HCT116 (cell line): ENCODE results near the gene NTRK3.

Experiments used
- CTCF ChIP-seq, 3 experiments: fragments of 200-600 bp in 1 of 3; sonication (generic) in 1 of 3; IDR thresholded peaks in 2 of 3; conservative IDR thresholded peaks in 1 of 3; 2 replicates each; pipeline ENCODE4 v1.5.1; 2012 to 2017; ENCODE audit warnings: low read depth in 2 of 3, low read length in 2 of 3, antibody characterized with exemption in 1 of 3, borderline replicate concordance in 1 of 3, control low read depth in 1 of 3, mild to moderate bottlenecking in 1 of 3, mixed read lengths in 1 of 3, mixed run types in 1 of 3, moderate library complexity in 1 of 3; ENCODE audit not compliant: insufficient read depth in 1 of 3
- REST ChIP-seq: IDR thresholded peaks from 2 replicates; pipeline ENCODE4 v1.6.1; 2012; ENCODE audit warnings: low read depth

- TF ChIP-seq REST: no peak
- TF ChIP-seq CTCF (IDR thresholded peaks at IDR 0.05 in 2 of 3, conservative IDR thresholded peaks at IDR 0.05 in 1 of 3; ENCODE audit: borderline replicate concordance in 1 of 3, insufficient read depth in 1 of 3, low read depth in 2 of 3, low read length in 2 of 3): no peak
Observed at GRCh38 chr15:87931584-87931983, 325.0 kb downstream of the NTRK3 start.
